Right lobe of liver (tissue), 4 donors: ENCODE results near the gene HECTD4.

ENCODE experiments used
- CTCF ChIP-seq, 4 donors: fragments of 200-600 bp in 3 of 4; fragments of 450-650 bp in 1 of 4; IDR thresholded peaks; one replicate each; pipeline versions ENCODE4 v1.5.1 to v1.8.0; 2016 to 2022; ENCODE audit warnings: antibody characterized with exemption in 4 of 4, mild to moderate bottlenecking in 2 of 4
- POLR2A ChIP-seq: fragments of 450-650 bp; IDR thresholded peaks from one replicate; pipeline ENCODE4 v1.6.1; 2017; ENCODE audit warnings: antibody characterized with exemption, mild to moderate bottlenecking
- donor health status: DM: no; HTN: no; CAD: no.
- donor health status: DM: no; HTN: no; CAD: no.
- donor health status: DM: no; HTN: yes; CAD: no.

- no peak for TF ChIP-seq CTCF (IDR thresholded peaks at IDR 0.05)
- no peak for TF ChIP-seq POLR2A
These were observed 196.9 kb downstream of the HECTD4 start for GRCh38 chr12:112185093-112185923.
